K562 (cell line): ENCODE data around the gene ZSWIM4. TPM values are rescaled to one million over a fixed set of nuclear protein-coding genes. Genes with fewer than 3 reads are reported as not detected.

ENCODE experiments used
- C11orf30 ChIP-seq: fragments of 450-650 bp; IDR thresholded peaks from 2 replicates; pipeline ENCODE4 v1.6.1; 2016; ENCODE audit warnings: low read depth, mild to moderate bottlenecking
- ERF ChIP-seq: fragments of 450-650 bp; formaldehyde crosslinking; IDR thresholded peaks from 2 replicates; pipeline ENCODE4 v1.4.0; 2020; ENCODE audit warnings: mild to moderate bottlenecking, mixed read lengths
- HDAC8 ChIP-seq: fragments of 450-650 bp; IDR thresholded peaks from 2 replicates; pipeline ENCODE4 v1.6.1; 2016; ENCODE audit warnings: mild to moderate bottlenecking, missing genetic modification characterization, moderate library complexity, missing compliant biosample characterization
- KDM4B ChIP-seq, 2 experiments: fragments of 450-650 bp in 1 of 2; sonication (generic) in 1 of 2; IDR thresholded peaks; 2 replicates each; pipeline ENCODE4 v1.6.1; 2016 to 2017; ENCODE audit warnings: borderline replicate concordance in 2 of 2, antibody characterized with exemption in 1 of 2, low read depth in 1 of 2, mild to moderate bottlenecking in 1 of 2
- LCOR ChIP-seq: sonication (generic); formaldehyde crosslinking; IDR thresholded peaks from 2 replicates; pipeline ENCODE4 v1.8.0; 2022; ENCODE audit warnings: mild to moderate bottlenecking, missing genetic modification reagents
- NR4A1 ChIP-seq, 2 experiments: fragments of 250-450 bp in 1 of 2; fragments of 450-650 bp in 1 of 2; sonication (Bioruptor Pico) in 1 of 2; IDR thresholded peaks; 2 replicates each; pipeline versions ENCODE4 v1.4.0 to v1.6.1; 2016 to 2020; ENCODE audit warnings: mild to moderate bottlenecking in 2 of 2, missing compliant biosample characterization in 1 of 2, missing genetic modification characterization in 1 of 2, moderate library complexity in 1 of 2
- RBM22 ChIP-seq: fragments of 200-400 bp; formaldehyde crosslinking; IDR thresholded peaks from 2 replicates; pipeline ENCODE4 v1.6.1; 2018; ENCODE audit warnings: low read length, low read depth; ENCODE audit not compliant: poor library complexity, severe bottlenecking
- YY1 ChIP-seq, 3 experiments: IDR thresholded peaks; 2 replicates each; pipeline ENCODE4 v1.6.1; 2011; ENCODE audit warnings: low read length in 2 of 3, mild to moderate bottlenecking in 2 of 3, moderate library complexity in 2 of 3, borderline replicate concordance in 1 of 3, control low read depth in 1 of 3, low read depth in 1 of 3; ENCODE audit not compliant: insufficient read depth in 3 of 3, insufficient replicate concordance in 2 of 3, control insufficient read depth in 1 of 3, insufficient read length in 1 of 3; ENCODE audit errors: extremely low read depth in 1 of 3
- ZFP1 ChIP-seq: fragments of 450-650 bp; formaldehyde crosslinking; IDR thresholded peaks from 2 replicates; pipeline ENCODE4 v1.4.0; 2020; ENCODE audit warnings: mild to moderate bottlenecking, mixed read lengths
- ZNF436 ChIP-seq: fragments of 250-450, 450-650 bp; sonication (Bioruptor Pico); formaldehyde crosslinking; IDR thresholded peaks from 2 replicates; pipeline ENCODE4 v1.7.0; 2020; ENCODE audit warnings: mild to moderate bottlenecking
- polyA plus RNA-seq, 8 experiments: library from polyadenylated mRNA; depleted of rRNA in 4 of 8; stranded (reverse) in 5 of 8; unstranded in 3 of 8; fragments of >200 nt; fragmentation: Nextera tagmentation in 2 of 8; fragmentation: Illumina TruSeq in 1 of 8; extraction: Ambion mirVana in 2 of 8; extraction: Trizol in 1 of 8; gene quantifications; 2 replicates each; pipeline versions ENCODE4 v1.2.1 to v1.2.3, GENCODE V29; 2011 to 2014; ENCODE audit warnings: inconsistent platforms in 1 of 8, missing spikeins in 1 of 8
- total RNA-seq, 7 experiments: library from RNA; depleted of rRNA in 6 of 7; stranded (reverse); fragments of >200 nt in 6 of 7; fragmentation: Illumina TruSeq in 2 of 7; extraction: Trizol in 2 of 7; gene quantifications; 2 replicates each; pipeline versions ENCODE4 v1.2.1 to v1.2.3, GENCODE V29; 2011 to 2021; ENCODE audit warnings: low replicate concordance in 1 of 7
- TF ChIP-seq, protein P1 (sequence below): fragments of 450-650 bp; IDR thresholded peaks from 2 replicates; pipeline ENCODE4 v1.6.1; 2018; ENCODE audit warnings: mild to moderate bottlenecking, low read depth; ENCODE audit not compliant: partially characterized antibody
- TF ChIP-seq, protein P2 (sequence below): fragments of 250-450 bp; sonication (Bioruptor Pico); IDR thresholded peaks from 2 replicates; pipeline ENCODE4 v1.4.0; 2020; ENCODE audit warnings: mild to moderate bottlenecking
- TF ChIP-seq, protein P3 (sequence below), 2 experiments: IDR thresholded peaks; 2 replicates each; pipeline ENCODE4 v1.6.1; 2012; ENCODE audit warnings: improper control_type of control experiment in 2 of 2, low read depth in 2 of 2, low read length in 2 of 2, borderline replicate concordance in 1 of 2
- TF ChIP-seq, protein P4 (sequence below): fragments of 450-650 bp; IDR thresholded peaks from 2 replicates; pipeline ENCODE4 v1.6.1; 2016; ENCODE audit warnings: antibody characterized with exemption
- TF ChIP-seq, protein P5 (sequence below): fragments of 450-650 bp; formaldehyde crosslinking; IDR thresholded peaks from 2 replicates; pipeline ENCODE4 v1.4.0; 2020; ENCODE audit warnings: mild to moderate bottlenecking, moderate library complexity

Gene ZSWIM4
- total and polyA plus RNA-seq, 9 of the 15 experiments (the other 6 are each of a cell fraction or from before 2014, with no cell fraction given): 0.25 to 3.7 (median 0.79) TPM; not detected in 2

DNA sequence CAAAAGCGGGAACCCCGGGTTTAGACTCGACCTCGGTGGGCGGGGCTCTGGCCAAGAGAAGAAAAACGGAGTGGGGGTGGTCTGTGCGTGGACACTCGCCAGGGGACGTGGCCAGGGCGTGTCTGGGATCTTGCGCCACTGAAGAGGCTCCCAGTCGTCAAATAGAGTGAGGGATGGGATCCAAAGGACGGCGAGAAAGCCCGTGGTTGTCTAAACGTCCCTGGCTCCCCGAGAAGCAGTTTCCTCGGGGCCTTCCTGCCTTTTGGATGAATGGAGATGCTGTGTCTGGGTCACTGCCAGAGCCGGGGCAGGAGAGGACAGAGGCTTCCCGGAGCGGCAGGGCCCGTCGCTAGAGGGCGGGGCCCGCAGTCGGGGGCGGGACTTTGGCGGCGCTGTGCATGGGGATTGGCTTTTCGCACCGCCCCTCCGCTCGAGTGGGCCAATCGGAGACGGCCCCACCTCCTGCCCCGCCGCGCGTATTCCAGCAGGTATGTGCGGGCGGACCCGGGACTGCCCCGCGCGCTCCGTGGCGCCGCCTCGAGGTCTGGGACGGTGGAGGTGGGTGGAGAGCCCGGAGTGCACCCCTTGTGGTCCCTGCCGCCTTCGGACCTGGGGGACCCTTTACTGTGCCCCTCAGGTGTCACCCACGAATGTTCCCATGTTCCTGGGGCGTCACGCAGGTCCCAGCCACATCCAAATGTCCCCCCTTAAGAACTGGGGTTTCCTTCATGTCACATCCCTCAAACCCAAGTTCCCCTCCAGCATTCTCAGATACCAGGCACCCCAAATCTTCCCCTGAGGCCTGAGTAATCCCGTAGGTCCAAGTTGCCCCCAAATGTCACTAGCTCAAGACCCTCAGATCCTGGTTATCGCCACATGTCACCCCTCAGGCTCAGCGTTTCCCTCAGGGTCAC is 38.3 kb downstream of the ZSWIM4 start (continued):
- TF ChIP-seq NR4A1 (CRISPR knock-in tag; IDR thresholded peaks at IDR 0.05) (no peak), NR4A1 (tag; IDR thresholded peaks at IDR 0.05) (no peak), RBM22 (no peak), ERF (CRISPR knock-in tag) (peak; percentile 38; the same call in 1 of the 2 replicates), ZNF436 (CRISPR knock-in tag) (no peak), C11orf30 (no peak), ZFP1 (CRISPR knock-in tag) (no peak), HDAC8 (tag) (no peak), YY1 (IDR thresholded peaks at IDR 0.05; ENCODE audit: borderline replicate concordance in 1 of 3, control insufficient read depth in 1 of 3, extremely low read depth in 1 of 3, insufficient read depth in 3 of 3, insufficient read length in 1 of 3, insufficient replicate concordance in 2 of 3, low read depth in 1 of 3, low read length in 2 of 3) (peak in 2 of 3 experiments; percentile 24 to 41), KDM4B (IDR thresholded peaks at IDR 0.05; ENCODE audit: borderline replicate concordance in 2 of 2, low read depth in 1 of 2) (no peak), LCOR (CRISPR knock-in tag) (0 out of 2 replicates have a peak, but pooled peaks have one; percentile 16)
- TF ChIP-seq, protein P1, sequence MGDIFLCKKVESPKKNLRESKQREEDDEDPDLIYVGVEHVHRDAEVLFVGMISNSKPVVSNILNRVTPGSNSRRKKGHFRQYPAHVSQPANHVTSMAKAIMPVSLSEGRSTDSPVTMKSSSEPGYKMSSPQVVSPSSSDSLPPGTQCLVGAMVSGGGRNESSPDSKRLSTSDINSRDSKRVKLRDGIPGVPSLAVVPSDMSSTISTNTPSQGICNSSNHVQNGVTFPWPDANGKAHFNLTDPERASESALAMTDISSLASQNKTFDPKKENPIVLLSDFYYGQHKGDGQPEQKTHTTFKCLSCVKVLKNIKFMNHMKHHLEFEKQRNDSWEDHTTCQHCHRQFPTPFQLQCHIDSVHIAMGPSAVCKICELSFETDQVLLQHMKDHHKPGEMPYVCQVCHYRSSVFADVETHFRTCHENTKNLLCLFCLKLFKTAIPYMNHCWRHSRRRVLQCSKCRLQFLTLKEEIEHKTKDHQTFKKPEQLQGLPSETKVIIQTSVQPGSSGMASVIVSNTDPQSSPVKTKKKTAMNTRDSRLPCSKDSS: no peak
- TF ChIP-seq, protein P2, sequence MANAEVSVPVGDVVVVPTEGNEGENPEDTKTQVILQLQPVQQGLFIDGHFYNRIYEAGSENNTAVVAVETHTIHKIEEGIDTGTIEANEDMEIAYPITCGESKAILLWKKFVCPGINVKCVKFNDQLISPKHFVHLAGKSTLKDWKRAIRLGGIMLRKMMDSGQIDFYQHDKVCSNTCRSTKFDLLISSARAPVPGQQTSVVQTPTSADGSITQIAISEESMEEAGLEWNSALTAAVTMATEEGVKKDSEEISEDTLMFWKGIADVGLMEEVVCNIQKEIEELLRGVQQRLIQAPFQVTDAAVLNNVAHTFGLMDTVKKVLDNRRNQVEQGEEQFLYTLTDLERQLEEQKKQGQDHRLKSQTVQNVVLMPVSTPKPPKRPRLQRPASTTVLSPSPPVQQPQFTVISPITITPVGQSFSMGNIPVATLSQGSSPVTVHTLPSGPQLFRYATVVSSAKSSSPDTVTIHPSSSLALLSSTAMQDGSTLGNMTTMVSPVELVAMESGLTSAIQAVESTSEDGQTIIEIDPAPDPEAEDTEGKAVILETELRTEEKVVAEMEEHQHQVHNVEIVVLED: no peak
- TF ChIP-seq, protein P3, sequence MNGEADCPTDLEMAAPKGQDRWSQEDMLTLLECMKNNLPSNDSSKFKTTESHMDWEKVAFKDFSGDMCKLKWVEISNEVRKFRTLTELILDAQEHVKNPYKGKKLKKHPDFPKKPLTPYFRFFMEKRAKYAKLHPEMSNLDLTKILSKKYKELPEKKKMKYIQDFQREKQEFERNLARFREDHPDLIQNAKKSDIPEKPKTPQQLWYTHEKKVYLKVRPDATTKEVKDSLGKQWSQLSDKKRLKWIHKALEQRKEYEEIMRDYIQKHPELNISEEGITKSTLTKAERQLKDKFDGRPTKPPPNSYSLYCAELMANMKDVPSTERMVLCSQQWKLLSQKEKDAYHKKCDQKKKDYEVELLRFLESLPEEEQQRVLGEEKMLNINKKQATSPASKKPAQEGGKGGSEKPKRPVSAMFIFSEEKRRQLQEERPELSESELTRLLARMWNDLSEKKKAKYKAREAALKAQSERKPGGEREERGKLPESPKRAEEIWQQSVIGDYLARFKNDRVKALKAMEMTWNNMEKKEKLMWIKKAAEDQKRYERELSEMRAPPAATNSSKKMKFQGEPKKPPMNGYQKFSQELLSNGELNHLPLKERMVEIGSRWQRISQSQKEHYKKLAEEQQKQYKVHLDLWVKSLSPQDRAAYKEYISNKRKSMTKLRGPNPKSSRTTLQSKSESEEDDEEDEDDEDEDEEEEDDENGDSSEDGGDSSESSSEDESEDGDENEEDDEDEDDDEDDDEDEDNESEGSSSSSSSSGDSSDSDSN (IDR thresholded peaks at IDR 0.05; ENCODE audit: borderline replicate concordance in 1 of 2, low read depth in 2 of 2, low read length in 2 of 2): no peak
- TF ChIP-seq, protein P4, sequence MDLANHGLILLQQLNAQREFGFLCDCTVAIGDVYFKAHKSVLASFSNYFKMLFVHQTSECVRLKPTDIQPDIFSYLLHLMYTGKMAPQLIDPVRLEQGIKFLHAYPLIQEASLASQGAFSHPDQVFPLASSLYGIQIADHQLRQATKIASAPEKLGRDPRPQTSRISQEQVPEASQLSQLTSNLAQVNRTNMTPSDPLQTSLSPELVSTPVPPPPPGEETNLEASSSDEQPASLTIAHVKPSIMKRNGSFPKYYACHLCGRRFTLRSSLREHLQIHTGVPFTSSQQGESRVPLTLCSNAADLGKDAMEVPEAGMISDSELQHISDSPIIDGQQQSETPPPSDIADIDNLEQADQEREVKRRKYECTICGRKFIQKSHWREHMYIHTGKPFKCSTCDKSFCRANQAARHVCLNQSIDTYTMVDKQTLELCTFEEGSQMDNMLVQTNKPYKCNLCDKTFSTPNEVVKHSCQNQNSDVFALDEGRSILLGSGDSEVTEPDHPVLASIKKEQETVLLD: 0 out of 2 replicates have a peak, but pooled peaks have one; percentile 51
- TF ChIP-seq, protein P5, sequence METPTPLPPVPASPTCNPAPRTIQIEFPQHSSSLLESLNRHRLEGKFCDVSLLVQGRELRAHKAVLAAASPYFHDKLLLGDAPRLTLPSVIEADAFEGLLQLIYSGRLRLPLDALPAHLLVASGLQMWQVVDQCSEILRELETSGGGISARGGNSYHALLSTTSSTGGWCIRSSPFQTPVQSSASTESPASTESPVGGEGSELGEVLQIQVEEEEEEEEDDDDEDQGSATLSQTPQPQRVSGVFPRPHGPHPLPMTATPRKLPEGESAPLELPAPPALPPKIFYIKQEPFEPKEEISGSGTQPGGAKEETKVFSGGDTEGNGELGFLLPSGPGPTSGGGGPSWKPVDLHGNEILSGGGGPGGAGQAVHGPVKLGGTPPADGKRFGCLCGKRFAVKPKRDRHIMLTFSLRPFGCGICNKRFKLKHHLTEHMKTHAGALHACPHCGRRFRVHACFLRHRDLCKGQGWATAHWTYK (CRISPR knock-in tag): no peak
